ENCODE measurements around the gene PCDHA3.
"Not testable (repeated sequence)": the region's sequence is repeated elsewhere in the genome, so short reads cannot be mapped to it uniquely, and the experiment has no call there.

The PCDHA3 gene

DNA sequence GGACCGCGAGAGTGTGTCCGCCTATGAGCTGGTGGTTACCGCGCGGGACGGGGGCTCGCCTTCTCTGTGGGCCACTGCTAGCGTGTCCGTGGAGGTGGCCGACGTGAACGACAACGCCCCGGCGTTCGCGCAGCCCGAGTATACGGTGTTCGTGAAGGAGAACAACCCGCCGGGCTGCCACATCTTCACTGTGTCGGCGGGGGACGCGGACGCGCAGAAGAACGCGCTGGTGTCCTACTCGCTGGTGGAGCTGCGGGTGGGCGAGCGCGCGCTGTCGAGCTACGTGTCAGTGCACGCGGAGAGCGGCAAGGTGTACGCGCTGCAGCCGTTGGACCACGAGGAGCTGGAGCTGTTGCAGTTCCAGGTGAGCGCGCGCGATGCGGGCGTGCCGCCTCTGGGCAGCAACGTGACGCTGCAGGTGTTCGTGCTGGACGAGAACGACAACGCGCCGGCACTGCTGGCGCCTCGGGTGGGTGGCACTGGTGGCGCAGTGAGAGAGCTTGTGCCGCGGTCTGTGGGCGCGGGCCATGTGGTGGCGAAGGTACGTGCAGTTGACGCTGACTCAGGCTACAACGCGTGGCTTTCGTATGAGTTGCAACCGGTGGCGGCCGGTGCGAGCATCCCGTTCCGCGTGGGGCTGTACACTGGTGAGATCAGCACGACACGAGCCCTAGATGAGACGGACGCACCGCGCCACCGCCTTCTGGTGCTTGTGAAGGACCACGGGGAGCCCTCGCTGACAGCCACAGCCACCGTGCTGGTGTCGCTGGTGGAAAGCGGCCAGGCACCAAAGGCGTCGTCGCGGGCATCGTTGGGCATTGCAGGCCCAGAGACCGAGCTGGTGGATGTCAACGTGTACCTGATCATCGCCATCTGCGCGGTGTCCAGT lies 35.0 kb downstream of the PCDHA3 start:
- no peaks in the 10 kb centered on the region for H3K4me1 ChIP-seq
- H3K27me3 ChIP-seq, result no peaks in the 10 kb centered on the region
- TF ChIP-seq Cebpa-rat (IDR thresholded peaks at IDR 0.05), result no peak
- H3K9ac ChIP-seq, result no peak overlapping the region
- no peaks in the 10 kb centered on the region for H4K20me1 ChIP-seq
- H3K36me3 ChIP-seq, result no peaks in the 10 kb centered on the region
- no peak overlapping the region for H3K27ac ChIP-seq
- H3K4me2 ChIP-seq, result no peak overlapping the region
- peaks cover 20 to 24% (median 23%) of the 10 kb centered on the region in 11 experiments for H3K9me3 ChIP-seq (replicated peaks in 1 of 11)
- H3K4me3 ChIP-seq, result no peak overlapping the region

DNA sequence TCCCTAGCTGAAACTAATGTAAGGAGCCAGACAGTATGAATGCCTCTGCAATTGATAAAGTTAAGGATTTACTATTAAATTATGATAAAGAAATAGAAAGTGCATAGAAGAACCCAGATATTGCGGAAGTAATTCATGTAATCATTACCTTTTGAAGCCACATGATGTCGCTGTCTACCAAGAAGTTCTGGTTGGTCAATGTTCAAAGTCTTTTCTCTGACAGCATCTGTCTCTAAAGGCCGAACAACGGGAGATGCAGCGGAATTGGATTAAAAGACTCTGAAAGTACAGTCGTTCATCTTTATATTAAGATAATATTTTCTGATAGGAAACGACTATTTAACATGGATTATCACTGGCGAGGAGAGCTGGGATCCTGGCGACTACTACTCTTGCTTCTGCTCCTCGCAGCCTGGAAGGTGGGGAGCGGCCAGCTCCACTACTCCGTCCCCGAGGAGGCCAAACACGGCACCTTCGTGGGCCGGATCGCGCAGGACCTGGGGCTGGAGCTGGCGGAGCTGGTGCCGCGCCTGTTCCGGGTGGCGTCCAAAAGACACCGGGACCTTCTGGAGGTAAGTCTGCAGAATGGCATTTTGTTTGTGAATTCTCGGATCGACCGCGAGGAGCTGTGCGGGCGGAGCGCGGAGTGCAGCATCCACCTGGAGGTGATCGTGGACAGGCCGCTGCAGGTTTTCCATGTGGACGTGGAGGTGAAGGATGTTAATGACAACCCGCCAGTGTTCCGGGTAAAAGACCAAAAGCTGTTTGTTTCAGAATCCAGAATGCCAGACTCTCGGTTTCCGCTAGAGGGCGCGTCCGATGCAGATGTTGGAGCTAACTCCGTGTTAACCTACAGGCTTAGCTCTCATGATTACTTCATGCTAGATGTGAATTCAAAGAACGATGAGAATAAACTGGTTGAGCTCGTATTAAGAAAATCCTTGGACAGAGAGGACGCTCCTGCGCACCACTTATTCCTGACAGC lies 40.4 kb downstream of the PCDHA3 start, which contains the start of gene PCDHA8:
PCDHA8 (plus strand) TSS at position 210 of the 985 bp plus-strand sequence; CDS start at position 345, 135 bp downstream.
- no peak within 1 kb of the TSS for H3K4me3 ChIP-seq

DNA sequence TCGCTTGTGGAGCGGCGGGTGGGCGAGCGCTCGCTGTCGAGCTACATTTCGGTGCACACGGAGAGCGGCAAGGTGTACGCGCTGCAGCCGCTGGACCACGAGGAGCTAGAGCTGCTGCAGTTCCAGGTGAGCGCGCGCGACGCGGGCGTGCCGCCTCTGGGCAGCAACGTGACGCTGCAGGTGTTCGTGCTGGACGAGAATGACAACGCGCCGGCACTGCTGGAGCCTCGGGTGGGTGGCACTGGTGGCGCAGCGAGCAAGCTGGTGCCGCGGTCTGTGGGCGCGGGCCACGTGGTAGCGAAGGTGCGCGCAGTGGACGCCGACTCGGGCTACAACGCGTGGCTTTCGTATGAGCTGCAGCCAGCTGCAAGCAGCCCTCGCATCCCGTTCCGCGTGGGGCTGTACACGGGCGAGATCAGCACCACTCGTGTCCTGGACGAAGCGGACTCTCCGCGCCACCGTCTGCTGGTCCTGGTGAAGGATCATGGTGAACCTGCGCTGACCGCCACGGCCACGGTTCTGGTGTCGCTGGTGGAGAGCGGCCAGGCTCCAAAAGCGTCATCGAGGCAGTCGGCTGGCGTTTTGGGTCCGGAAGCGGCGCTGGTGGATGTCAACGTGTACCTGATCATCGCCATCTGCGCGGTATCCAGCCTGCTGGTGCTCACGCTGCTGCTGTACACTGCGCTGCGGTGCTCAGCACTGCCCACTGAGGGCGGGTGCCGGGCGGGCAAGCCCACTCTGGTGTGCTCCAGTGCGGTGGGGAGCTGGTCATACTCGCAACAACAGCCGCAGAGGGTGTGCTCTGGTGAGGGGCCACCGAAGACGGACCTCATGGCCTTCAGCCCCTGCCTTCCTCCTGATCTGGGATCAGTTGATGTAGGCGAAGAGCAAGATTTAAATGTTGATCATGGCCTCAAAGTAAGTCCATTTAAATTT lies 42.2 kb downstream of the PCDHA3 start:
- Histone ChIP-seq H3K9me3 (replicated peaks in 1 of 11) (peaks cover 15 to 41% (median 26%) of the 10 kb centered on the region in 11 experiments), H3K27ac (no peak overlapping the region), H3K27me3 (no peaks in the 10 kb centered on the region), H3K4me1 (no peaks in the 10 kb centered on the region), H4K20me1 (no peaks in the 10 kb centered on the region), H3K4me2 (no peak overlapping the region), H3K9ac (no peak overlapping the region), H3K36me3 (no peaks in the 10 kb centered on the region), H3K4me3 (no peak overlapping the region)
- no peak for TF ChIP-seq Cebpa-rat (IDR thresholded peaks at IDR 0.05)

More for the DNA sequence above, 40.4 kb downstream of the PCDHA3 start, which contains the start of gene PCDHA8:
- H3K9me3 ChIP-seq (replicated peaks in 1 of 11), result peaks cover 18 to 38% (median 27%) of the 10 kb centered on the region in 11 experiments
- H3K36me3 ChIP-seq, result no peaks in the 10 kb centered on the region
- H3K4me2 ChIP-seq, result no peak within 1 kb of the TSS
- H3K27ac ChIP-seq, result no peak within 1 kb of the TSS
- no peaks in the 10 kb centered on the region for H3K27me3 ChIP-seq
- no peaks in the 10 kb centered on the region for H3K4me1 ChIP-seq
- H3K9ac ChIP-seq, result no peak within 1 kb of the TSS
- TF ChIP-seq Cebpa-rat (IDR thresholded peaks at IDR 0.05), result no peak
- no peaks in the 10 kb centered on the region for H4K20me1 ChIP-seq

DNA sequence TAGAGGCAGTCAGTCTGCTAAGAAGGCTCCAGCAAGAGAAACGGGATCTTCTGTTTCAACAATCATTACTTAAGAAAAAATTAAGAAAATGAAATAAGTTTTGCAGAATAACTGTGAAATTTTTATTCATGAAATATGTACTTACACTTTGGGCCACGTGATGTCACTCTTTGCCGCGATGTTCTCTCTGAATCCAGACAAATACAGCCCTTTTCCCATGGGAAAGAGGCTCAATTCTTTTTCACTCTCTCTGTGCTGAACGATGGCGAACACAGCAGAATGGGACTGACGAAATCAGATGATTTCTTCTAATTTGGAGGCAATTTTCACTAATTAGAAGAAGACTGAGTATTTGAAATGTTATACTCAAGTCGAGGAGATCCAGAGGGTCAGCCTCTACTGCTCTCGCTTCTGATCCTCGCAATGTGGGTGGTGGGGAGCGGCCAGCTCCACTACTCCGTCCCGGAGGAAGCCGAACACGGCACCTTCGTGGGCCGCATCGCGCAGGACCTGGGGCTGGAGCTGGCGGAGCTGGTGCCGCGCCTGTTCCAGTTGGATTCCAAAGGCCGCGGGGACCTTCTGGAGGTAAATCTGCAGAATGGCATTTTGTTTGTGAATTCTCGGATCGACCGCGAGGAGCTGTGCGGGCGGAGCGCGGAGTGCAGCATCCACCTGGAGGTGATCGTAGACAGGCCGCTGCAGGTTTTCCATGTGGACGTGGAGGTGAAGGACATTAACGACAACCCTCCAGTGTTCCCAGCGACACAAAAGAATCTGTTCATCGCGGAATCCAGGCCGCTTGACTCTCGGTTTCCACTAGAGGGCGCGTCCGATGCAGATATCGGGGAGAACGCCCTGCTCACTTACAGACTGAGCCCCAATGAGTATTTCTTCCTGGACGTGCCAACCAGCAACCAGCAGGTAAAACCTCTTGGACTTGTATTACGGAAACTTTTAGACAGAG lies 47.6 kb downstream of the PCDHA3 start, which contains the start of gene PCDHA9:
PCDHA9 (plus strand) TSS at position 244 of the 964 bp plus-strand sequence; CDS start at position 358, 114 bp downstream.
- H3K36me3 ChIP-seq, H3K4me2 ChIP-seq, H3K27ac ChIP-seq, H3K4me1 ChIP-seq, H4K20me1 ChIP-seq, H3K4me3 ChIP-seq, H3K9ac ChIP-seq, H3K27me3 ChIP-seq: not testable (repeated sequence)
- H3K9me3 ChIP-seq (replicated peaks in 1 of 11), result peaks cover 24 to 47% (median 29%) of the 10 kb centered on the region in 11 experiments

DNA sequence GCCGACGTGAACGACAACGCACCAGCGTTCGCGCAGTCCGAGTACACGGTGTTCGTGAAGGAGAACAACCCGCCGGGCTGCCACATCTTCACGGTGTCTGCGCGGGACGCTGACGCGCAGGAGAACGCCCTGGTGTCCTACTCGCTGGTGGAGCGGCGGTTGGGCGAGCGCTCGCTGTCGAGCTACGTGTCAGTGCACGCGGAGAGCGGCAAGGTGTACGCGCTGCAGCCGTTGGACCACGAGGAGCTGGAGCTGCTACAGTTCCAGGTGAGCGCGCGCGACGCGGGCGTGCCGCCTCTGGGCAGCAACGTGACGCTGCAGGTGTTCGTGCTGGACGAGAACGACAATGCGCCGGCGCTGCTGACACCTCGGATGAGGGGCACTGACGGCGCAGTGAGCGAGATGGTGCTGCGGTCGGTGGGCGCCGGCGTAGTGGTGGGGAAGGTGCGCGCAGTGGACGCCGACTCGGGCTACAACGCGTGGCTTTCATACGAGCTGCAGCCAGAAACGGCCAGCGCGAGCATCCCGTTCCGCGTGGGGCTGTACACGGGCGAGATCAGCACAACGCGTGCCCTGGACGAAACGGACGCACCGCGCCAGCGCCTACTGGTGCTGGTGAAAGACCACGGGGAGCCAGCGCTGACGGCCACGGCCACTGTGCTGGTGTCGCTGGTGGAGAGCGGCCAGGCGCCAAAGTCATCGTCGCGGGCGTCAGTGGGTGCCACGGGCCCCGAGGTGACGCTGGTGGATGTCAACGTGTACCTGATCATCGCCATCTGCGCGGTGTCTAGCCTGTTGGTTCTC lies 49.2 kb downstream of the PCDHA3 start:
- H3K4me3 ChIP-seq, H3K9ac ChIP-seq, H3K27me3 ChIP-seq, H3K4me2 ChIP-seq, H3K36me3 ChIP-seq, H3K4me1 ChIP-seq, H4K20me1 ChIP-seq, H3K27ac ChIP-seq: not testable (repeated sequence)
- peaks cover 21 to 40% (median 28%) of the 10 kb centered on the region in 11 experiments for H3K9me3 ChIP-seq (replicated peaks in 1 of 11)
